WTC11 (cell line): Measurements from ENCODE around the gene C14orf132. TPM values are rescaled to one million over a fixed set of nuclear protein-coding genes. Genes with fewer than 3 reads are reported as not detected.

Experiments used
- ATAC-seq: fragments of 200-7000 bp; cut with Tn5 transposase; 2 replicates; pipeline ENCODE4 v1.10.0; 2021; ENCODE audit warnings: mild to moderate bottlenecking, moderate library complexity
- CTCF ChIA-PET: fragments of 300-600 bp; sonication (Branson Sonifier 250); formaldehyde crosslinking; loops from one replicate; lab custom pipeline; 2021; ENCODE audit warnings: antibody characterized with exemption; lab: Charles Lee
- POLR2A ChIA-PET: fragments of 350-600 bp; sonication (Branson Sonifier 250); formaldehyde crosslinking; loops from one replicate; lab custom pipeline; 2021; ENCODE audit warnings: antibody characterized with exemption; lab: Charles Lee
- DNase-seq: peaks from one replicate; pipeline ENCODE4 v3.0.0; 2021; ENCODE audit warnings: low spot score
- H3K27ac Mint-ChIP-seq: 2 replicates; pipeline ENCODE4 v1.8.0; 2021; ENCODE audit warnings: mixed read lengths
- H3K27me3 Mint-ChIP-seq: 2 replicates; pipeline ENCODE4 v1.8.0; 2021; ENCODE audit warnings: low read depth, mild to moderate bottlenecking, moderate library complexity, mixed read lengths
- H3K36me3 Mint-ChIP-seq: 2 replicates; pipeline ENCODE4 v1.8.0; 2021; ENCODE audit warnings: mixed read lengths
- H3K4me1 Mint-ChIP-seq: 2 replicates; pipeline ENCODE4 v1.8.0; 2022; ENCODE audit warnings: mixed read lengths
- H3K4me3 Mint-ChIP-seq: 2 replicates; pipeline ENCODE4 v1.8.0; 2021; ENCODE audit warnings: mild to moderate bottlenecking, moderate library complexity, mixed read lengths
- H3K9me3 Mint-ChIP-seq: 2 replicates; pipeline ENCODE4 v1.8.0; 2021; ENCODE audit warnings: mixed read lengths
- ATF6 ChIP-seq: sonication (generic); formaldehyde crosslinking; IDR thresholded peaks from 2 replicates; pipeline ENCODE4 v1.8.1; 2023; ENCODE audit warnings: mild to moderate bottlenecking, missing genetic modification reagents
- CREB1 ChIP-seq: sonication (generic); formaldehyde crosslinking; IDR thresholded peaks from 2 replicates; pipeline ENCODE4 v1.8.0; 2023; ENCODE audit warnings: mild to moderate bottlenecking, missing genetic modification reagents
- ELF4 ChIP-seq: sonication (generic); formaldehyde crosslinking; IDR thresholded peaks from 2 replicates; pipeline ENCODE4 v1.8.1; 2022; ENCODE audit warnings: low read depth, mild to moderate bottlenecking, moderate library complexity, missing genetic modification reagents
- GRHL2 ChIP-seq: fragments of 250-450 bp; sonication (Bioruptor Pico); IDR thresholded peaks from 2 replicates; pipeline ENCODE4 v1.8.0; 2022; ENCODE audit warnings: mild to moderate bottlenecking, moderate library complexity; ENCODE audit not compliant: insufficient replicate concordance, severe bottlenecking
- IRF2 ChIP-seq: sonication (generic); formaldehyde crosslinking; IDR thresholded peaks from 2 replicates; pipeline ENCODE4 v1.8.0; 2022; ENCODE audit warnings: low read depth, missing genetic modification reagents, borderline replicate concordance
- MYBL2 ChIP-seq: sonication (generic); formaldehyde crosslinking; IDR thresholded peaks from 2 replicates; pipeline ENCODE4 v1.8.1; 2023; ENCODE audit warnings: mild to moderate bottlenecking, moderate library complexity, missing genetic modification reagents
- NFATC4 ChIP-seq: fragments of 250-450 bp; sonication (Bioruptor Pico); IDR thresholded peaks from 2 replicates; pipeline ENCODE4 v1.9.0; 2021; ENCODE audit warnings: mild to moderate bottlenecking
- NR2C2 ChIP-seq: sonication (generic); formaldehyde crosslinking; IDR thresholded peaks from 2 replicates; pipeline ENCODE4 v1.8.0; 2022; ENCODE audit warnings: mild to moderate bottlenecking, missing genetic modification reagents
- SMAD3 ChIP-seq: sonication (generic); formaldehyde crosslinking; IDR thresholded peaks from 2 replicates; pipeline ENCODE4 v1.8.0; 2022; ENCODE audit warnings: missing genetic modification reagents, mild to moderate bottlenecking, borderline replicate concordance
- SOX15 ChIP-seq: fragments of 250-450 bp; sonication (Bioruptor Pico); IDR thresholded peaks from 2 replicates; pipeline ENCODE4 v1.9.0; 2021; ENCODE audit warnings: mild to moderate bottlenecking
- SP1 ChIP-seq: sonication (generic); formaldehyde crosslinking; conservative IDR thresholded peaks from 2 replicates; pipeline ENCODE4 v1.8.1; 2022; ENCODE audit warnings: missing genetic modification reagents
- TCF7 ChIP-seq: sonication (generic); formaldehyde crosslinking; IDR thresholded peaks from 2 replicates; pipeline ENCODE4 v1.8.0; 2022; ENCODE audit warnings: mild to moderate bottlenecking, low read depth, missing genetic modification reagents, moderate library complexity
- ZNF138 ChIP-seq: sonication (generic); formaldehyde crosslinking; conservative IDR thresholded peaks from 2 replicates; pipeline ENCODE4 v1.8.1; 2022; ENCODE audit warnings: mild to moderate bottlenecking, moderate library complexity, missing genetic modification reagents
- ZNF532 ChIP-seq: fragments of 250-450 bp; sonication (Bioruptor Pico); IDR thresholded peaks from 2 replicates; pipeline ENCODE4 v1.9.0; 2021; ENCODE audit warnings: mild to moderate bottlenecking, borderline replicate concordance
- ZSCAN18 ChIP-seq: fragments of 250-450 bp; sonication (Bioruptor Pico); IDR thresholded peaks from 2 replicates; pipeline ENCODE4 v2.1.2; 2022; ENCODE audit warnings: mild to moderate bottlenecking, moderate library complexity
- total RNA-seq: library from RNA; stranded (reverse); gene quantifications from 3 replicates; pipeline ENCODE4 v1.2.3, GENCODE V29; 2021
- TF ChIP-seq, protein P1 (sequence below): sonication (generic); formaldehyde crosslinking; IDR thresholded peaks from 2 replicates; pipeline ENCODE4 v1.8.0; 2023; ENCODE audit warnings: missing genetic modification reagents
- TF ChIP-seq, protein P2 (sequence below): sonication (generic); formaldehyde crosslinking; IDR thresholded peaks from 2 replicates; pipeline ENCODE4 v1.8.1; 2023; ENCODE audit warnings: mild to moderate bottlenecking, missing genetic modification reagents
- TF ChIP-seq, protein P3 (sequence below): sonication (generic); formaldehyde crosslinking; IDR thresholded peaks from 2 replicates; pipeline ENCODE4 v1.8.1; 2022; ENCODE audit warnings: mild to moderate bottlenecking, moderate library complexity, missing genetic modification reagents
- TF ChIP-seq, protein P4 (sequence below): sonication (generic); formaldehyde crosslinking; conservative IDR thresholded peaks from 2 replicates; pipeline ENCODE4 v1.8.1; 2022; ENCODE audit warnings: mild to moderate bottlenecking, missing genetic modification reagents
- TF ChIP-seq, protein P5 (sequence below): sonication (generic); formaldehyde crosslinking; IDR thresholded peaks from 2 replicates; pipeline ENCODE4 v1.8.0; 2022; ENCODE audit warnings: mild to moderate bottlenecking, missing genetic modification reagents

C14orf132 gene
- total RNA-seq, 1 experiment from 2014 or later = 14.1 TPM

- Mint-ChIP-seq H3K4me1 (peaks cover 2% of the 10 kb centered on the region; the same call in 1 of the 2 replicates), H3K9me3 (no peaks in the 10 kb centered on the region), H3K4me3 (no peak overlapping the region), H3K27ac (no peak overlapping the region), H3K27me3 (no peaks in the 10 kb centered on the region), H3K36me3 (no peaks in the 10 kb centered on the region)
- no peak for DNase-seq
- peak; percentile 67 for ATAC-seq
- TF ChIP-seq ZNF138 (CRISPR knock-in tag) = no peak
- TF ChIP-seq GRHL2 (CRISPR knock-in tag) = no peak
- no peak for TF ChIP-seq IRF2 (CRISPR knock-in tag)
- TF ChIP-seq ELF4 (CRISPR knock-in tag) = no peak
- TF ChIP-seq, protein P1, sequence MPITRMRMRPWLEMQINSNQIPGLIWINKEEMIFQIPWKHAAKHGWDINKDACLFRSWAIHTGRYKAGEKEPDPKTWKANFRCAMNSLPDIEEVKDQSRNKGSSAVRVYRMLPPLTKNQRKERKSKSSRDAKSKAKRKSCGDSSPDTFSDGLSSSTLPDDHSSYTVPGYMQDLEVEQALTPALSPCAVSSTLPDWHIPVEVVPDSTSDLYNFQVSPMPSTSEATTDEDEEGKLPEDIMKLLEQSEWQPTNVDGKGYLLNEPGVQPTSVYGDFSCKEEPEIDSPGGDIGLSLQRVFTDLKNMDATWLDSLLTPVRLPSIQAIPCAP (CRISPR knock-in tag) = no peak
- TF ChIP-seq TCF7 (CRISPR knock-in tag) = no peak
- ChIA-PET POLR2A (interaction anchor here (1.7 kb wide), 1 partner anchor 32 kb away, joined by 4 read pairs; no protein-coding TSS in a partner anchor), CTCF (interaction anchor here (0.8 to 2.1 kb wide), 5 partner anchors 10 to 35 kb away, joined by 3 to 11 read pairs (median 6); no protein-coding TSS in a partner anchor)
These were observed 26.7 kb downstream of the C14orf132 start for GRCh38 chr14:96065661-96066459.

DNA sequence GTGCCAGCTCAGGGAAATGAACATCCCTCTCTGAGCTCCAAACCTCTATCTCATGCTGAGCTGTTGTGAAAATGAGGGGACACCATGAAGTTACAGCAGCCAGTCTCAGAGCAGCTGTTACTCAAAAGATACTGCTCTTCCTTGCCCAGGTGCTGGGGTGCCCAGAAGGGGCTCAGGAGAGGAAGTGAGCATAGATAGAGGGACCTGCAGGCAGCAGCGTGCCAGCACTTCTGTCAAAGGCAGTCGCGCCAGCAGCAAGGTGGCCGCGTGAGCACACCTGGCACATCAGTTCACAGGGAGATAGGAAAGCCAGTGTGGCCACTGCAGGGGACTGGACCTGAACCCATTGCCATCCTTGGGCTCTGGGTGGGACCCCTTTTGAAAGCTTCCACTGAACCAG, 27.8 kb downstream of the C14orf132 start:
- no peak for ATAC-seq
- Mint-ChIP-seq H3K4me1 (peaks cover 2% of the 10 kb centered on the region; the same call in 1 of the 2 replicates), H3K27ac (no peak overlapping the region), H3K4me3 (no peak overlapping the region), H3K36me3 (no peaks in the 10 kb centered on the region), H3K9me3 (no peaks in the 10 kb centered on the region), H3K27me3 (no peaks in the 10 kb centered on the region)
- ChIA-PET CTCF (interaction anchor here (0.6 to 2.1 kb wide), 6 partner anchors 11 to 237 kb away, joined by 3 to 11 read pairs (median 6); no protein-coding TSS in a partner anchor), POLR2A (no interaction called here)
- no peak for DNase-seq
- no peak for TF ChIP-seq MYBL2 (CRISPR knock-in tag)
- TF ChIP-seq, protein P2, sequence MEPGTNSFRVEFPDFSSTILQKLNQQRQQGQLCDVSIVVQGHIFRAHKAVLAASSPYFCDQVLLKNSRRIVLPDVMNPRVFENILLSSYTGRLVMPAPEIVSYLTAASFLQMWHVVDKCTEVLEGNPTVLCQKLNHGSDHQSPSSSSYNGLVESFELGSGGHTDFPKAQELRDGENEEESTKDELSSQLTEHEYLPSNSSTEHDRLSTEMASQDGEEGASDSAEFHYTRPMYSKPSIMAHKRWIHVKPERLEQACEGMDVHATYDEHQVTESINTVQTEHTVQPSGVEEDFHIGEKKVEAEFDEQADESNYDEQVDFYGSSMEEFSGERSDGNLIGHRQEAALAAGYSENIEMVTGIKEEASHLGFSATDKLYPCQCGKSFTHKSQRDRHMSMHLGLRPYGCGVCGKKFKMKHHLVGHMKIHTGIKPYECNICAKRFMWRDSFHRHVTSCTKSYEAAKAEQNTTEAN (CRISPR knock-in tag) = no peak
- TF ChIP-seq SMAD3 (CRISPR knock-in tag) = no peak
- TF ChIP-seq, protein P3, sequence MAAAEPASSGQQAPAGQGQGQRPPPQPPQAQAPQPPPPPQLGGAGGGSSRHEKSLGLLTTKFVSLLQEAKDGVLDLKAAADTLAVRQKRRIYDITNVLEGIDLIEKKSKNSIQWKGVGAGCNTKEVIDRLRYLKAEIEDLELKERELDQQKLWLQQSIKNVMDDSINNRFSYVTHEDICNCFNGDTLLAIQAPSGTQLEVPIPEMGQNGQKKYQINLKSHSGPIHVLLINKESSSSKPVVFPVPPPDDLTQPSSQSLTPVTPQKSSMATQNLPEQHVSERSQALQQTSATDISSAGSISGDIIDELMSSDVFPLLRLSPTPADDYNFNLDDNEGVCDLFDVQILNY = no peak
- no peak for TF ChIP-seq IRF2 (CRISPR knock-in tag)
- TF ChIP-seq SOX15 = no peak
- TF ChIP-seq ZNF532 = no peak
- TF ChIP-seq NR2C2 (CRISPR knock-in tag) = no peak
- TF ChIP-seq, protein P4, sequence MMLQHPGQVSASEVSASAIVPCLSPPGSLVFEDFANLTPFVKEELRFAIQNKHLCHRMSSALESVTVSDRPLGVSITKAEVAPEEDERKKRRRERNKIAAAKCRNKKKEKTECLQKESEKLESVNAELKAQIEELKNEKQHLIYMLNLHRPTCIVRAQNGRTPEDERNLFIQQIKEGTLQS = no peak
- TF ChIP-seq CREB1 = no peak
- no peak for TF ChIP-seq SP1 (CRISPR knock-in tag)
- TF ChIP-seq ATF6 (CRISPR knock-in tag) = no peak
- no peak for TF ChIP-seq NFATC4
- no peak for TF ChIP-seq ZSCAN18 (CRISPR knock-in tag)
- TF ChIP-seq, protein P5, sequence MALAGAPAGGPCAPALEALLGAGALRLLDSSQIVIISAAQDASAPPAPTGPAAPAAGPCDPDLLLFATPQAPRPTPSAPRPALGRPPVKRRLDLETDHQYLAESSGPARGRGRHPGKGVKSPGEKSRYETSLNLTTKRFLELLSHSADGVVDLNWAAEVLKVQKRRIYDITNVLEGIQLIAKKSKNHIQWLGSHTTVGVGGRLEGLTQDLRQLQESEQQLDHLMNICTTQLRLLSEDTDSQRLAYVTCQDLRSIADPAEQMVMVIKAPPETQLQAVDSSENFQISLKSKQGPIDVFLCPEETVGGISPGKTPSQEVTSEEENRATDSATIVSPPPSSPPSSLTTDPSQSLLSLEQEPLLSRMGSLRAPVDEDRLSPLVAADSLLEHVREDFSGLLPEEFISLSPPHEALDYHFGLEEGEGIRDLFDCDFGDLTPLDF (CRISPR knock-in tag) = no peak
